ENCODE data around the gene ZNF586. TPM values are rescaled to one million over a fixed set of nuclear protein-coding genes. Genes with fewer than 3 reads are reported as not detected.
"Not testable (repeated sequence)": the region's sequence is repeated elsewhere in the genome, so short reads cannot be mapped to it uniquely, and the experiment has no call there.

Gene ZNF586
- total and polyA plus RNA-seq, 2 experiments from 2014 or later: 8.4 to 15.0 TPM

- Histone ChIP-seq H3K27ac (no peak overlapping the region), H3K4me3 (no peak overlapping the region), H3K4me1 (ENCODE audit: low read depth) (peaks cover 8% of the 10 kb centered on the region), H3K27me3 (no peaks in the 10 kb centered on the region), H3K36me3 (no peaks in the 10 kb centered on the region), H3K9me3 (ENCODE audit: low read depth) (no peaks in the 10 kb centered on the region)
- DNase-seq (ENCODE audit: low read depth in 1 of 2, low spot score in 1 of 2): no peak
- TF ChIP-seq CTCF (IDR thresholded peaks at IDR 0.05; ENCODE audit: low read depth, low read length): no peak
Observed at GRCh38 chr19:57800696-57801095, 31.2 kb downstream of the ZNF586 start.

- Histone ChIP-seq H3K36me3 (no peaks in the 10 kb centered on the region), H3K4me3 (no peak overlapping the region), H3K4me1 (ENCODE audit: low read depth) (peaks cover 8% of the 10 kb centered on the region), H3K9me3 (ENCODE audit: low read depth) (no peaks in the 10 kb centered on the region), H3K27me3 (no peaks in the 10 kb centered on the region), H3K27ac (peak overlapping the region; percentile 28)
- no peak for TF ChIP-seq CTCF (IDR thresholded peaks at IDR 0.05; ENCODE audit: low read depth, low read length)
- no peak for DNase-seq (ENCODE audit: low read depth in 1 of 2, low spot score in 1 of 2)
Observed at GRCh38 chr19:57802269-57802668, 32.8 kb downstream of the ZNF586 start.

GRCh38 chr19:57803265-57803593 is 33.8 kb downstream of the ZNF586 start:
- H3K27me3 ChIP-seq: no peaks in the 10 kb centered on the region
- H3K9me3 ChIP-seq (ENCODE audit: low read depth): no peaks in the 10 kb centered on the region
- H3K4me3 ChIP-seq: peak overlapping the region; percentile 41
- H3K27ac ChIP-seq: peak overlapping the region; percentile 91
- TF ChIP-seq CTCF (IDR thresholded peaks at IDR 0.05; ENCODE audit: low read depth, low read length): no peak
- H3K4me1 ChIP-seq (ENCODE audit: low read depth): peaks cover 8% of the 10 kb centered on the region
- no peak for DNase-seq (ENCODE audit: low read depth in 1 of 2, low spot score in 1 of 2)
- H3K36me3 ChIP-seq: no peaks in the 10 kb centered on the region

- Histone ChIP-seq H3K36me3 (no peaks in the 10 kb centered on the region), H3K27ac (peak overlapping the region; percentile 91), H3K4me3 (peak overlapping the region; percentile 41), H3K27me3 (no peaks in the 10 kb centered on the region), H3K4me1 (ENCODE audit: low read depth) (peaks cover 8% of the 10 kb centered on the region), H3K9me3 (ENCODE audit: low read depth) (no peaks in the 10 kb centered on the region)
- peak; percentile 36 to 92 for DNase-seq (ENCODE audit: low read depth in 1 of 2, low spot score in 1 of 2)
- TF ChIP-seq CTCF (IDR thresholded peaks at IDR 0.05; ENCODE audit: low read depth, low read length): no peak
Observed at GRCh38 chr19:57803594-57804325, 34.3 kb downstream of the ZNF586 start.

GRCh38 chr19:57807541-57807940 is 38.1 kb downstream of the ZNF586 start:
- DNase-seq (ENCODE audit: low read depth in 1 of 2, low spot score in 1 of 2): peak in 1 of 2 donors; percentile 67
- Histone ChIP-seq H3K27ac (no peak overlapping the region), H3K27me3 (no peaks in the 10 kb centered on the region)

GRCh38 chr19:57810410-57811295 is 41.2 kb downstream of the ZNF586 start:
- not testable (repeated sequence) for H3K36me3 ChIP-seq

More at GRCh38 chr19:57807541-57807940, 38.1 kb downstream of the ZNF586 start:
- H3K4me3 ChIP-seq: no peak overlapping the region
- no peaks in the 10 kb centered on the region for H3K9me3 ChIP-seq (ENCODE audit: low read depth)
- peaks cover 17% of the 10 kb centered on the region for H3K4me1 ChIP-seq (ENCODE audit: low read depth)
- TF ChIP-seq CTCF (IDR thresholded peaks at IDR 0.05; ENCODE audit: low read depth, low read length): no peak
- peaks cover 6% of the 10 kb centered on the region for H3K36me3 ChIP-seq

More at GRCh38 chr19:57810410-57811295, 41.2 kb downstream of the ZNF586 start:
- peak overlapping the region; percentile 83 for H3K27ac ChIP-seq
- not testable (repeated sequence) for H3K9me3 ChIP-seq (ENCODE audit: low read depth); H3K4me1 ChIP-seq (ENCODE audit: low read depth); H3K27me3 ChIP-seq; H3K4me3 ChIP-seq
- DNase-seq (ENCODE audit: low read depth in 1 of 2, low spot score in 1 of 2): peak in 1 of 2 donors; percentile 27
